NCI-H2107 treated with DMSO at 0.1 percent for 48 hours (cell line): ENCODE data around the gene SDK1.

ENCODE experiments used
- DNase-seq: peaks from one replicate; lab custom pipeline; 2025; ENCODE audit not compliant: unreplicated experiment; lab: John Stamatoyannopoulos, UW

The SDK1 gene

DNA sequence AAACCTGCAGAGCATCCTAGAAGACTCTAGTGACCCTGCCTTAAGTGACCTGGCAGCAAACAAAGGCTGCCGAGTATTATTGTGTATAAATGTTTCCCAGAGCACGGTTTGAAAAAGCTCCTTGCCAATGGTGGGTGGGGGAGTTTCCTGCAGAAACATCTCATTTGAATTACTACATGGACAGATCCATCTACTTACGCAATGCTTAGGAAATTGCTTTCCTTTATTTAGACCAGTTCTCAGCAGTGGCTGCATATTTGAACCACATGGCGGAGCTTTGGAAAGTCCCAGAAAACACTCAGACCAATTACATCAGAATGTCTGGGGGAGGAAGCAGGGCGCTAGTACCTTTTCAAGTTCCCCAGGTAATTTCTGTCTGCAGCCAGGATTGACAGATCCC, 560.9 kb downstream of the SDK1 start:
- DNase-seq: no peak

DNA sequence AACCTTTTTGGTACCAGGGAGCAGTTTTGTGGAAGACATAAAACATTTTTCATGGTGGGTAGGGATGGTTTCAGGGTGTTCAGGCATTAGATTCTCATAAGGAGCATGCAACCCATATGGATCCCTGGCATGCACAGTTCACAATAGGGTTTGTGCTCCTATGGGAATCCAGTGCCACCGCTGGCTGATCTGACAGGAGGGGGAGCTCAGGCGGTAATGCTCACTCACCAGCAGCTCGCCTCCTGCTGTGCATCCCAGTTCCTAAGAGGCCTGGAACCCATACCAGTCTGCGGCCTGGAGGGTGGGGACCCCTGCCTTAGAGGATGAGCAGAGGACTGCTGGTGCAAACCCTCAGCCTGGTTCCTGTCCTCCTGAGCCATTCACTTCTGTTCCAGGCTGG, 561.7 kb downstream of the SDK1 start:
- no peak for DNase-seq

DNA sequence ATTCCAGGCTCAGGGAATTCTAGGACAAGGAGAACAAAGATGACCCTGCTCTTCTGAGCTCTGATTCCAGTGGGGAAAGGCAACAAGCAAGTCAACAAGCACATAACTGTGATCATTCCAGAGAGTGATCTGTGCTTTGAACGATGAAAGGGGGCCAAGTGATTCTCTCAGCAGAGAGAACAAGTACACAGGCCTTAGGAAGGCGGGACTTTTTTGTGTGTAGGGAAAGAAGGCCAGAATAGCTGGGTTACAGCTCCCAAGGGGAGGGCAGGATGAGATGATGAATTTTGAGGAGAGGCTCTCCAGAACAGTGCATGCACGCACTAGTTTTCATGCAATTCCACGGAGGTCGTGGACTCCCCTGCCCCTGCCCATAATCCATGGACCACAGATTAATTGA, 565.2 kb downstream of the SDK1 start:
- no peak for DNase-seq

DNA sequence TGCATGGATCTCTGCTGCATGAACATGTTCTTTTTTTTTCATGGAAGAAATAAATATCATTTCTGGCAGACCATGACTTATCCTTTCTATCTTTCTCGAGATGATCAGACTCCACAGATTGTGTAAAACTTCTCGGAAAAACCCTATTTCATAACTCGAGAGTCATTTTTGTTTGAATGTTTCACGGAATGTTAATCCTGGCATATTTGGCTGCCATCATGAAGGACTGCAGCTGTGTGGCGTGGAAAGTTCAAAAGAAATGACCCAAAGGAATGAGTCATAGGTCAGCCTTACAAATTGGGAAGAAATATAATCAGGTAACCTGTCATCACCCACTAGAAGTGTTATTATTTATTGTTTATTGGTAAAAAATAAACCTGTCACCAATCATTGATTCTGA, 566.8 kb downstream of the SDK1 start:
- DNase-seq: no peak

DNA sequence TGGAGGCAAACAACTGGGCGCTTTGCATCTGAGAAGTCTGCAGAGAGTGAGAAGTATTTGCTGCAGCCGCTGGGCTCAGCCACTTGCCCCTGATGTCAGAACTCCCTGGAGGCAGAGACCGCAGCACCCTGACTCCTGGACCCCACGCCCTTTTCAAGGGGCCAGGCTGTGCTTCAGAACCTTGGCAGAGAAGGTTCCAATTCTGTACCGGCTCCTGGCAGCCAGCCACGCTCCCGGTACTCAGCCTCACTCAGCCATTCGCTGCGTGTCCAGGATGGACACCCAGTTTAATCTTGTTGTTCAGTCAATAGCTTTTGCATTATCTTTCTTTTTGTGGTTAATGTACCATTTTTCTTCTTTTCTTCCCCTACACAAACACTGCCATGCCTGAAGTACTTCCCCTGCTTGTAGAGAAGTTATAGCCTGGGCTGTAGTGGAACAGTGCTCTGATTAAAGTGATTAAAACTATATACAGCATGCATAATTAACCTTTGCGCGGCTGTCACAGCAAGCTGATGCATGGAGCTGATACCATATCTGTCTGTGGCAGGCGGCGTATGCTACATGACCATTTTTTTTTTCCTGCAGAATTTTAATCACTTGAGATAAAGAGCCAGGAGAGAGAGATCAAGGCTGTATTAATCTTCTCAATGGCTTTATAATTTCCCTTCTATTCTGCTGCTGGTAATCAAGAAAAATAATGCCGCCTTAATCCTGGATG, 578.5 kb downstream of the SDK1 start:
- peak; percentile 4 for DNase-seq

DNA sequence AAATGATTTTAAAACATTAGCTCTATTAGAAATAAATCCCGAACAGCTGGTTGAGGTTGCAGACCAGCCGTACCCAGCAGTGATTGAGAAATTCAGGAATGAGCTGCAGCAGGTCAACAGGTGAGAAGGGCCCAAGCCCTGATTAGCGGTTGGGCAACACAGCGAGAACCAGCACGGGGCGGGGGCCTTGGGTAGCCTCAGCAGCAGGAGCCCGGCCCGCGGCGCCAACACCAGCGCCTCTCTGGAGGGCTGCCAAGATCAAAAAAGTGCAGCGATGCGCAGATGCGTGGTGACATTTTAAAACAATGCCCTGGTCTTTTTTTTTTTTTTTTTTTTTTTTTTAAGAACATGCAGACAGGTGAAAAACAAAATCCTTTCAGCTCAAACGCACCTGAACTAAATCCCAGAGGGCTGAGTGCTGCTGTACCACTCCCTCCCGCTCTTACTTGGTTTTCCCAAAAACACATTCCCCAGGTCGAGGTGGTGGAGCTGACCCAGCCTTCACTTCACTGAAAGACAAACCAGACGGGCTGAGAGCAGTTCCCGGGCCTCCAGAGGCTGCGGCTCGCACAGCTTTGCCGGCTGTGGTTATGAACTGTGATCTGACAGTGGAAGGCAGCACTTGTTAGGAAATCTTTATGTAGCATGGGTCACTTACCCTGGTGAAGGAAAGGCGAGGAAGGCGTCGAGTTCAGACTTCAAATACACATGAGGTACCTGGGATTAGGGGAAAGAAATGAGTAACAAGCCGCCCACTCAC, 579.4 kb downstream of the SDK1 start:
- no peak for DNase-seq

DNA sequence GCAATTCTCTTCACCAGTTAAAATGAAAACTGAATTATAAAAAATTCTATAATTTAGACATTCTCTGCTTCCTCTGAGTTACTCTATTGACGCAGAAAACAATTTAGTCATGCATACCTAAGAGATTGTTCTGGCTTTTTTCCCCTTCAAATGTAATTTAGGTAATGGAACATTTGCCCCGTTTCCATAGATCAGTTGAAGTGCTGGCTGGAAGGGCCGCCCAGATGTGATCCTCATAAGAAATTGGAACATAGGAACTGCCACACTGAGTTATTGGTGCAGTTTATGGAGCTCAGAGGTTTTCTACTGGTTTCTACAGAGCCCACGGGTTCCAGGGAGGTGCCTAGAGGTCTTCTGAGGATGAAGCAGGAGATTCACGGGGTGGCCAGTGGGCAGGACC, 581.7 kb downstream of the SDK1 start:
- no peak for DNase-seq

DNA sequence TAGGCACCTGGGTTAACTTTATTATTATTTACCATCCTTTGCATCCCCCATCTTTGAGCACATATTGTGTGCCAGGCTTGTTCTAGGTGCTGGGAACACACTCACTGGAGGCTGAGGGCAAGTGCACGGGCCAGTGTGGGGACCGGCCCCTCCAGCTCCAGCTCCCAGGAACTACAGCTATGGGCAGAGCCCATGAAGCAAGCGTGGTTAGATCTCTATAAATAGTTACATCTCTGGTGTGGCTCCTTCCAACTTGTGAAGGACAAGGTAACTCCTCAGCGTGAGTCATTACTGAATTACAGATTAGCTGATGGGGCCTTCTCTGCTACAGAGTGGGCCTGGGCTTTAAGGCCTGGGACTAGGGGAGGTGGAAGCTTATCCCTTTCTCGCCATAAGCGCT, 583.5 kb downstream of the SDK1 start:
- no peak for DNase-seq

DNA sequence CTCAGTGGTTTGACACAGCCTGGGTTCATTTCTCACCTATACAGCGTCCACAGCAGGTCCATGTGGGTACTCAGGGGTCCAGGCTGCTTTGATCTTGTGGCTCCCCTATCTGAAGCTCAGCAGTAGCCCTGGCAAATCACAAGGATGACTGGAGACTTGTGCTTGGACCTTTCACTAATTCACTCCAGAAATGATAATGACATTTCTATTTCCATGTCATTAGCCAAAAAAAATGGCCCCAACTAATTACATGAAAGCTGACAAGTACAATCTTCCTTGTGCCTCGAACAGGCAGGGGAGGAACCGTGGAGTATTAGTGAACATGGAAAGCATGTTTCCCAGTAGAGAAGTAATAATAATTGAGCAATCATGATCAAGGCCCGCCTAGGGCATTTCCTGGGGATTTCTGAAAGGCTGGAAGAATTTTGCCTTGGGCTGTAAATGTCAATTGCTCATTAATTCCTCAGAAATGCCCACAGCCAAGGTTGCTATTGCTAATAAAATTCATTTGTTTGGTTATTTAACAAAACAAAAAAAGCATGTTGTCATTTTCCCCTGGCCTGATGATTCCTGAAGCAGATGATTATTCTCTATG, 586.1 kb downstream of the SDK1 start:
- DNase-seq: no peak

DNA sequence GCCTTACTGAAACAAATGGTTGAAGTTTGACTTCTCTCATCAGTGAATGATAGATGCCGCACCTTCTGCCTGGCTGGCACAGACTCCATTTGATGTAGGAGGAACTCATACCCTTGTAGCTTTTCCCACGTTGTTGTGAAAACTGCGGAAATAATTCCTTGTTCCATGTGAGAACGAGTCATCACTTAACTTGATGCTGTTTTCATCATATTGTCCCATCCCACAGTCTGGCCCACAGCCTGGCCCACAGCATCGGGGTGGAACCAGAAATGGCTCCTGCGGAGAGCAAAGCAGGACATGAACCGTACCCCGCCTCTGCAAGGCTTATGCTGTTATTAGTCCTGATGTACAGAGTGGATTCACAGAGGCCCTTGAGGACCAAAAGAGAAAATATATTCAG, 587.0 kb downstream of the SDK1 start:
- no peak for DNase-seq

DNA sequence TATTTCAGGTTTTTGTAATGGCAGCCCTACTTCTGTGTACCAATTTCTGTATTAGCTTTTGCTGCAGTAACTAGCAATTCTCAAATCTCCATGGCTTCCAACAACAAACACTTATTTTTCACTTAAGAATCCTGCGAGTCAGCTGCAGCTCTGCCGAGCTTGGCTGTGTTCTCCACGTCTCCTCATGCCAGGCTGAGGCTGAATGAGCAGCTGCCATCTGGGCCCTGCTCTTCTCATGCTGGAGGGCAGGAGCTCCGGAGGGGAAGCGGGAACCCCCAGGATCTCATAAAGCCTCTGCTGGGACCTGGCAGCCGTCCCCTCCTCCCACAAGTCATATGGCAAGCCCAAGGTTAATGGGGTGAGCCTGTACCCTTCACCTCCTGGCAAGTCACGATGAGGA, 591.1 kb downstream of the SDK1 start:
- DNase-seq: no peak

DNA sequence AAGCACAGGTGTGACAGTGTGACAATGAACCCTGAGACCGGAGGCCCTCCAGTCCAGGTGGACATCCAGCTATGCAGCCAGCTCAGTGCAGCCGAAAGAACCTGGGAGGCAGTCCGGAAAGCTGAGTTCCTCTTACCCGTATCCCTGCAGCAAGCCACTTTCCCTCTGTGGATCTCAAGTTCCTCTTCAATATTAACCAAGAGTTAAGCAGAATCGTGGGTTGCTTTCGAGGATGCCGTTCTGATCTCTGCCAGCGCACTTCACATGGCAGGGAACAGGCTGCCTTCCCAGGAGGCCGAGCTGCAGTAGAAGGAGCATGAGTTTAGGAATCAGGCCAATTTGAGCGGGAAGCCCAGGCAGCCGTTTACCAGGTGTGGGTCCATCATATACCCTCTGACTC, 591.6 kb downstream of the SDK1 start:
- no peak for DNase-seq

DNA sequence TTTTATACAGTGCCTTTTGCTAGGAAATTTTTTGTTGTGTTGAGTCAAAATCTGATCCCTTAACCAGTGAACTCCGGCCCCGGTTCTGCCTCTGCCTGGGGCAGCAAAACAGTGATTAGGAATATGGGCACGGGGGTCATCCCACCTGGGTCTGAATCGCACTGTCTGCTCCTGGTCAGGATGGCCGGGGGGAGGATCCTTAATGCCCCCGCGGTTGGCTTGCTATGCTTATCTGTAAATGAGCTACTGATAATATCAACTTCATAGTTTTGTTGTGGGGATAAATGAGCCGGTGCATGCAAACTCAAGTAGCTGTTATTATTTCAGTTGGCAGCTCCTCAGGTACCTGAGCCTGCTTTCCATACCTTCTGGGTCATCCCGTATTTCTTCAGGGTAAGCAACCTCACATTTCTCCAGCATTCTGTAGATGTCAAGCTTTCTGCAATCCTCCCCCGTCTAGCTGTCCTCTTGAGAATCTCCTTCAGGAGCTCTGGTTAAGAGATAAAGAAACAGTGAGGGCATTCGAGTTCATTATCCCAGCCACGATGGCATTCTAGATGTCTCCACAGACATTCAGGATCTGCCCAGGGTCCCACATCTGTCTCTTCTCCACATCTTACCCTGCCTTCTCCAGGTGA, 592.2 kb downstream of the SDK1 start:
- no peak for DNase-seq

DNA sequence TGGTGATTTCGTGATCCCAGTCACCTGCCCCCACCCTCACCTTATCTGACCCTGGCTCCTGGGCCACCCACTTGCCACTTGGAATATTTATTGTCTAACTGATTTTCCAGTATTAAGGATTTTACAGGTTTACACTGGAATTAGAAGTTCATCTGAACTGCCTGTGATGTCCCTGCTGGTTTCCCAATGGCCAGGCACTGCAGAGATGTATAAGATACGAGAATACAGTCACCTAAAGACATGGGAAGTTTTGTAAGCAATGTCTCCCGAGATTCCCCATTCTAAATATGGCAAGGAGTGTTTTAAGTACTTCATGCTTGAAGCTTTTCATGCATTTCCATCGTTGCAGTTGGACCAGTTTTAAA, 592.7 kb downstream of the SDK1 start:
- no peak for DNase-seq

DNA sequence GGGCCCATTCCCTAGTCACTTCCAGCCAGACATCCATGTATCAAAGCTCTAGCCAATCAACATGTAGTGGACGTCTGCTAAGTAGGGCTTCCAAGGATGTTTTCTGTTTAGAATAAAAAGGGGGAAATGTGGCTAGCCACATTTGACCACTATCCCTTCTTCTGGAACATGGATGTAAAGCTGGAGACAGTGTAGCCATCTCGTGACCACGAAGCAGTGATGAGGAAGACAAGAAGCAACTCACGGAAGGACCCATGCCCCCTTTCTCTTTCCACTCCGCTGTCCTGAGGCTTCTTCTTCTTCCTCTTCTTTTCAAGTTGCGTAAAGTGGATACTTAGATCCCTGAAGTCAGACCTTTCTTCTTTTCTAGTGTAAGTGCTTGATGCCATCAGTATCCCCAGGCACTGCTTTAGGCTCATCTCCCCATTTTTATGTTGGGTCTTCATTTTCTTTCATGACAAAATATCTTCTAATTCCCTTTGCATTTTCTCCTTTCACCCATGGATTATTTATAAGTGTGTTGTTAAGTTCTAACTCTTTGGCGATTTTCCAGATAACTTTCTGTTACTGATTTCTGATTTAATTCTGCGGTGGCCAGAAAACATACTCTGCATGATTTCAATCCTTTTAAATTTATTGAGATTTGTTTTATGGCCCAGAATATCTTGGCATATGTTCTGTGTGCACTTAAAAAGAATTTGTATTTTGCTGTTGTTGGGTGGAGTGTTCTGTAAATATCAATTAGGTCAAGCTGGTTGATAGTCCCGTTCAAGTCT, 594.5 kb downstream of the SDK1 start:
- DNase-seq: no peak

DNA sequence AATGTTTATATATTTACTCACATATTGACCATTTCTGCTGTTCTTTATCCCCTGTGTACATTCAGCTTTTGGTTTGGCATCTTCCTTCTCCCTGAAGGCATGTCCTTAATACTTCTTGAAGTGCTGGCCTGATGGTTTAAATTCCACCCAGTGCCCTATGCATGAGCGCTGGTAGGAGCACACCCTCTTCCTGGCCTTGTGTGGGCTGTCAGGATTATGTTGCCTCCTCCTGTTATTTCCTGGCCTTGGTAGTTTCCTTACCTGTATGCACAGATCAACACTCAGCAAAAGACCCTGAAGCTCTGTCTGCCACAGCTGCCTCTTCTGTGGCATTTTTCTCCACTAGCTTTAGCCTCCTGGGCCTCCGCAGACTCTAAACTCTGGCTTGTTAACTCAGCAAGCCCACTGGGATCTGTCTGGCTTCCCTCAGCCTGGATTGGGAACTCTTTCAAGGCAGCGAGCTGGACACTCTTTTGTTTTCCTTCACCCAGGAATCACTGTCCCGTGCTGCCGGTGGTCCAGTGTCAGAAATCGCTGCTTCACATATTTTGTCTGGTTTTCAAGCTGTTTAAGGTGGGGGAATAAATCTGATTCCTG, 595.2 kb downstream of the SDK1 start:
- no peak for DNase-seq

DNA sequence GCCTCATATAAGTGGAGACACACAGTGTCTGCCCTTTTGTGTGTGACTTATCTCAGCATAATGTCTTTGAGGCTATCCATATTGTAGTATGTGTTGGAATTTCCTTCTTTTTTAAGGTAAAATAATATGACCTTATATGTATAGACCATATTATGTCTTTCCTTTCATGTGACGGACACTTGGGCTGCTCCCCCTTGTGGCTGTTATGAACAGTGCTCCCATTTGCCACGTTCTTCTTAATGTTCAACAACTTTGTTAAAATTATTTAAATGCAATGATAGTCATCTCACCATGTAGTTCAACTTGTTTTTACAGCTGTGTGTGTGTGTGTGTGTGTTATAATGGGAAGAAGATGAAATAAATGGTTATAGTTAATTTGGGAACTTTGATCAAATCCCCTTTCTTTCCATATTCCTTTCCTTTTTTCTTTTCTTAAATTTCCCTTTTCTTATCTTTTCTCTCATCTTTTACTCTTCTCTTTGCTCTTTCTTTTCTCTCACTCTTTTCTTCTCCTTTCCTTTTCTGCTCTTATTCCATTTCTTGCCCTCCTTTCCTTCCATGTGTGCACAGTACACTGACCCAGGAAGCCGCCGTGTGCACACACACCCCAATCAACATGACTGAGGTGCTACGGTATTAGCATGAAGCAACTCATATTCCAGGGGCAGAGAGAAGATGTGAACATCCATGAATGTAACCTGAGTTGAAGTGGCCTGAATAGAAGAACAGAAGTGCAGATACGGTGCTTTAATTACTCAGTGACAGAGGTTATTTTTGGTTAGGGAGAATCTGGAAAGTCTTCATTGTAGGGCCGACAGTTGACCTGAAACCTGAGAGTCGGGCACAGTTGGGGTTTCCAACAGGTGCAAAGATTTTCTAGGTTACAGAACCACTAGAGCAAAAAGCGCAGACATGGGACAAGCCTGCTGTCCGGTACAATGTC, 596.6 kb downstream of the SDK1 start:
- peak; percentile 60 for DNase-seq

DNA sequence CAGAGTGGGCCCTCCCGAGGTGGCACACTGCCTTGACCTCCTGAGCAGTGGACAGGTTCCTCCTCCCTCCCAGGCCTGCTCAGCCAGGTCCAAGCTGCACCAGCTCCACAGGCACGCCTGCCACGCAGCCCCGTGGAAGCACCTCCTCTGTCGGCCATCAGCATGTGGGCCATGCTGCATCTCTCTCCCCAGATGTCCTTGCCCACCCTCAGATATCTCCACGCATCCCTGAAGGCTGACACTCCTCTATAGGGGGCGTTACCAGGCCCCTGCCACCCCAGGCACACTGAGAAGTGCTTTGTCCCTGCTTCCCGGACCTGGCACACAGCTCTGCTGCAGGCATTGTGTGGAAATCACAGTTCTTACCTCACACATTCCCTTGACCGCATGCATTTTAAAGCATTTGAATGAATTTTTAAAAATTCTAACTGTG, 598.5 kb downstream of the SDK1 start:
- no peak for DNase-seq

DNA sequence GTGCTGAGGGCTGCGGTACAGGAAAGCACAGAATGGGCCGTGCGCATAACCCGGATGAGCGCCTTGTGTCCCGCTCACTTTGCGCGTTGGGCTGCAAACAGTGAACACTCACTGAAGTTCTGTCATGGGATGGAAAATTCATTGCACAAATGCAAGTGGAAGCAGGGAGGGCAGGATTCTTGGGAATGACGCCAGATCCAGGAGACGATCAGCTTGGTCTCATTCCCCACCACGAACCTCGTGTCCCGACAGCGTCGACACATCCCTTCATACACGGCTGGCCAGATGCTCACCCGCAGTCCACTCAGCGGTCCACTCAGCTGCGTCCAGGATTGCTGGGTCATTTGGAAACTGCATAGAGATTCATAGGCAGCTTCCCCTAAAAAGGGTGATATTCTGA, 607.1 kb downstream of the SDK1 start:
- DNase-seq: no peak

DNA sequence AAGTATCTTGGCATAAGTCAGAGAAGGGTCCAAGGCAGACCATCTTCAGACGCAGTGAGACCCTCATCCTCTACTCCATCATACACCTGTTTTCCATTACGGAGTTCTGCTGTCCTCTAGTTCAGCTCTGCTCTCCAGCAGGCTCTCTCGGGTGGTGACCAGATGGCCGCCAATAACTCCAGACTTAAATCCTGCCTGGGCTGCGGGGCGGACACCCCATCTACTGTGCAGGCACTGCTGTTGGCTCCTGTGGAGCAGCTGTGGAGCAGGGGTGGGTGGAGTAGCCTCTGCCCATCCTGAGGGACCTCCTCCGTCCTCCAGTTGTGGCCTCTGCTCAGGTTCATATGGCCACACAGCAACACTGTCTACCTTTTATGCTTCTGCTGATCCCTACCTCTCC, 608.1 kb downstream of the SDK1 start:
- no peak for DNase-seq
